Measurements from ENCODE around the gene NPAS2.

The NPAS2 gene

DNA sequence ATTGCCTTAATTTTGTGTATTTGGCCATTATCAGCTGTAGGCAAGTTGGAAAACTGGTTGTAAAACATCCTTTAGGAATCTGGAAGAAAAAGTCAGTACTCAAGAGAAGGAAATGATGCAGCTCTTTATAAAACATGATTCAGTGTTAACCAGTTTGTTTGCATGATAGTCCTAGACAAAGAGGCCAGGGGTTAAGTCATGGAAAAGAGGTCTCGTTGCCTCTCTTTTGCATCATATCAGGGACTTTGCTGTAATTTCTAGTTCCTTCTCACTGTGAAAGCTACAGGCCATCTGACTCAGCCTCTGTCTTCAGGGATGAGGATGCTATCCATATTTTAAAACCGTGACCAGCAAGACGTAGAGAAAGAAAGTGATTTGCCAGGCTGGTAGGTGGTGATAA, 38.0 kb downstream of the NPAS2 start:
- TF ChIP-seq, protein P1, sequence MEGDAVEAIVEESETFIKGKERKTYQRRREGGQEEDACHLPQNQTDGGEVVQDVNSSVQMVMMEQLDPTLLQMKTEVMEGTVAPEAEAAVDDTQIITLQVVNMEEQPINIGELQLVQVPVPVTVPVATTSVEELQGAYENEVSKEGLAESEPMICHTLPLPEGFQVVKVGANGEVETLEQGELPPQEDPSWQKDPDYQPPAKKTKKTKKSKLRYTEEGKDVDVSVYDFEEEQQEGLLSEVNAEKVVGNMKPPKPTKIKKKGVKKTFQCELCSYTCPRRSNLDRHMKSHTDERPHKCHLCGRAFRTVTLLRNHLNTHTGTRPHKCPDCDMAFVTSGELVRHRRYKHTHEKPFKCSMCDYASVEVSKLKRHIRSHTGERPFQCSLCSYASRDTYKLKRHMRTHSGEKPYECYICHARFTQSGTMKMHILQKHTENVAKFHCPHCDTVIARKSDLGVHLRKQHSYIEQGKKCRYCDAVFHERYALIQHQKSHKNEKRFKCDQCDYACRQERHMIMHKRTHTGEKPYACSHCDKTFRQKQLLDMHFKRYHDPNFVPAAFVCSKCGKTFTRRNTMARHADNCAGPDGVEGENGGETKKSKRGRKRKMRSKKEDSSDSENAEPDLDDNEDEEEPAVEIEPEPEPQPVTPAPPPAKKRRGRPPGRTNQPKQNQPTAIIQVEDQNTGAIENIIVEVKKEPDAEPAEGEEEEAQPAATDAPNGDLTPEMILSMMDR (IDR thresholded peaks at IDR 0.05), result no peak

GRCh38 chr2:100859902-100860301, 40.0 kb downstream of the NPAS2 start:
- TF ChIP-seq, protein P1 (IDR thresholded peaks at IDR 0.05), result no peak

DNA sequence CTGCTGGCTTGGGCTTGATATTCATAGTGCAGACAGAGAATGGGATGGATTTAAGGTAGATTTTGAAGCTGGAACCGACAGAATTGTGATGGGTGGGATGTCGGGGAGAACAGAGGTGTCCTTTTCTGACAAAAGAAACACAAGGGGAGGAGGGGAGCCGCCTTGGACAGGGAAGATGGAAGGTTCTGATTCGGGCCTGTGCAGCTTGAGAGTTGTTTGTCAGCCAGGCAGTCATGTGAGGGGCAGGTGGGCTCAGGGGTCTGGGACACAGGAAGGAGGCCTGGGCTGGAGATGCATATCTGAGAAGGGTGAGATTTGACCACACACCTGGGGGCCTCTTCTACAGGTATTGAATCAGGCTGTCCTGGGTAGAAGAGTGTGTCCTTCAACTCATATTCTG, 41.4 kb downstream of the NPAS2 start:
- TF ChIP-seq, protein P1 (IDR thresholded peaks at IDR 0.05), result no peak

DNA sequence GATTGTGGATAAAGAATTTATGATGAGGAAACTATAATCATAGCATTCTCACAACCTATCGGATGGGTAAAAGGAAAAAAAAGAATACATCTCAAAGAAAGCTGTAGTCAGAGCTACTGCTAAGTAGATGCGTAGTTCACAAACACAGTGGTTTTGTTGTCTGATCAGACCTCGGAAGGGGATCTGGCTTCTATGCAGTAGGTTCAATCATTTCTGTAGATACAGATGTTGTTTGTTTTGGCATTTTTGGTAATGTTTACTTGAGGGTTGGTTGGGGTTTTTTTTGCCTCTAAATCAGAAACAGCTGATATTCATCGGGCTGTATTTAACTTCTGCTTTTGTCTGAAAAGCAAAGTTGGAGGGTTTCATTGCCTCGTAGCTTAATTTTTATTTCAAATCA, 42.1 kb downstream of the NPAS2 start:
- TF ChIP-seq, protein P1 (IDR thresholded peaks at IDR 0.05), result no peak

DNA sequence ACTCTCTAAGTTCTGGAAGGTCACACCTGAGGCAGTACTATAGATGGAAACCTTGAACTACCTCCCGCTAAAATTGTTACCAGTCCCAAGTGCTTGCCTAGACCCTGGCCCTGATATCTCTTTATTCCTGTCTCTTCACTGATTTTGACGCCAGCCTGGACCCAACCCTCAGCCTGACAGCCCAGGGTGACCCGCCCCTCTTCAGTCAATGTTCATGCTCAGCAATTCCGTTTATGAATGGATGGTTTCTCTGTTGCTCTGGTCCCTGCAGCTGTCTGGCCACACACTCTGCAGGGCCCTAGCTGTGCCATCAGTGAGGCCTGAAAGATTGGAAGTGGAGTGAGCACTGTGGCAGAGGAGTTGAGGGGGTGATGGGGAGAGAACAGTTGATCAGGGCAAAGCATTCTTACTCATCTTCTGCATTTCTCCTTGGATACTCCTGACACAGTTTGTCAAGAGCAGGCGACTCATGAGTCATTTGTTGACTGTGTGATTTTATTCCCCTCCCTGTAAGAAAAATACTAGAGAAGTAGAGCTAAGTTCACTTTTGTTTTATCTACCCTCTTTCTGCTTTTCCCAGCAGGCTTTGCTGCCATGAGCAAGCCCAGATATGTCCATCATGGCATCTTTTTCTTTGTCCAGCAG, 46.0 kb downstream of the NPAS2 start:
- TF ChIP-seq, protein P1 (IDR thresholded peaks at IDR 0.05), result no peak

- TF ChIP-seq, protein P1 (IDR thresholded peaks at IDR 0.05), result no peak
These were observed 48.1 kb downstream of the NPAS2 start for GRCh38 chr2:100868083-100868482.

DNA sequence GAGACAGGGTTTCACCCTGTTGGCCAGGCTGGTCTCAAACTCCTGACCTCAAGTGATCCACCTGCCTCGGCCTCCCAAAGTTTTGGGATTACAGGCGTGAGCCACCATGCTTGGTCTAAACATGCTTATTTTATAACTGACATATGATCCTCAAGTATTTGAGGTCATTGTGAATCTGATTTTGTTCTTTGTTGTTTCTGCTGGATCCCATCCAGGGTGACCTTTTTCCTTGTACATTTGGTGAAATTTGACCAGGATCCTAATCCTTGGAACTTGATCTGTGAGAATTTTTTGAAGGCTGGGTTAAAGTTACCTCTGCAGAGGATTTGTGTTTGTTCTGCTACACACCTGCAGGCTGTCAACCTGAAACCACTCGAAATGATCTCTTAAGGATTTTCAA, 49.2 kb downstream of the NPAS2 start:
- TF ChIP-seq, protein P1 (IDR thresholded peaks at IDR 0.05), result no peak
